Ovary (tissue), 3 donors: ENCODE measurements around the gene ATP1A2.

Experiments used
- EP300 ChIP-seq: sonication (generic); formaldehyde crosslinking; IDR thresholded peaks from one replicate; pipeline ENCODE4 v1.6.1; 2017; ENCODE audit warnings: antibody characterized with exemption
- POLR2A ChIP-seq: fragments of 450-650 bp; IDR thresholded peaks from one replicate; pipeline ENCODE4 v1.6.1; 2017; ENCODE audit warnings: antibody characterized with exemption, mild to moderate bottlenecking, moderate library complexity
- TF ChIP-seq, protein P1 (sequence below), 3 donors: fragments of 450-650 bp in 2 of 3; fragments of 200-600 bp in 1 of 3; IDR thresholded peaks; one replicate each; pipeline versions ENCODE4 v1.5.1 to v1.8.0; 2016 to 2022; ENCODE audit warnings: antibody characterized with exemption in 3 of 3, mild to moderate bottlenecking in 1 of 3
- donor health status: DM: no; HTN: no; CAD: no.

DNA sequence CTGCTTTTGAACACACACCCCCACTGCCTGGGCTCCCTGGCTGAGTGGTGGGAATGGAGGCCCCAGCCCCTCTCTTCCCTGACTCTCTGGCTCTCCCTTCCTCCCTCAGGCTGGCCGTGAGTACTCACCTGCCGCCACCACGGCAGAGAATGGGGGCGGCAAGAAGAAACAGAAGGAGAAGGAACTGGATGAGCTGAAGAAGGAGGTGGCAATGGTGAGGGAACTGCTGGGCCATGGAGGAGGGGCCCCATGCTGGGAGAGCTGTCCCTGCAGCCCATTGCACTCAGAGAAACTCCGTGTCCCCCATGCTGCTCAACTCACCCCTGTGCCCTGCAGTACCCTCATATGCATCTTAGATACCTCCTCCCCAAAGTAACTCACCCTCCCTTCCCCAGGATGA lies 5.2 kb downstream of the ATP1A2 start:
- TF ChIP-seq POLR2A (no peak), EP300 (no peak)
- TF ChIP-seq, protein P1, sequence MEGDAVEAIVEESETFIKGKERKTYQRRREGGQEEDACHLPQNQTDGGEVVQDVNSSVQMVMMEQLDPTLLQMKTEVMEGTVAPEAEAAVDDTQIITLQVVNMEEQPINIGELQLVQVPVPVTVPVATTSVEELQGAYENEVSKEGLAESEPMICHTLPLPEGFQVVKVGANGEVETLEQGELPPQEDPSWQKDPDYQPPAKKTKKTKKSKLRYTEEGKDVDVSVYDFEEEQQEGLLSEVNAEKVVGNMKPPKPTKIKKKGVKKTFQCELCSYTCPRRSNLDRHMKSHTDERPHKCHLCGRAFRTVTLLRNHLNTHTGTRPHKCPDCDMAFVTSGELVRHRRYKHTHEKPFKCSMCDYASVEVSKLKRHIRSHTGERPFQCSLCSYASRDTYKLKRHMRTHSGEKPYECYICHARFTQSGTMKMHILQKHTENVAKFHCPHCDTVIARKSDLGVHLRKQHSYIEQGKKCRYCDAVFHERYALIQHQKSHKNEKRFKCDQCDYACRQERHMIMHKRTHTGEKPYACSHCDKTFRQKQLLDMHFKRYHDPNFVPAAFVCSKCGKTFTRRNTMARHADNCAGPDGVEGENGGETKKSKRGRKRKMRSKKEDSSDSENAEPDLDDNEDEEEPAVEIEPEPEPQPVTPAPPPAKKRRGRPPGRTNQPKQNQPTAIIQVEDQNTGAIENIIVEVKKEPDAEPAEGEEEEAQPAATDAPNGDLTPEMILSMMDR (IDR thresholded peaks at IDR 0.05) = no peak
